SJSA1 (cell line): ENCODE measurements around the gene DIP2B. TPM values are rescaled to one million over a fixed set of nuclear protein-coding genes. Genes with fewer than 3 reads are reported as not detected.
"Not testable (repeated sequence)": the region's sequence is repeated elsewhere in the genome, so short reads cannot be mapped to it uniquely, and the experiment has no call there.

Experiments used
- DNase-seq, 2 experiments: peaks; one replicate each; pipeline ENCODE4 v3.0.0-alpha.2; 2015 to 2020; ENCODE audit warnings: low spot score in 2 of 2, low read depth in 1 of 2
- H3K27ac ChIP-seq: fragments of 250-450 bp; sonication (Bioruptor Pico); 2 replicates; pipeline ENCODE4 v1.5.1; 2020; ENCODE audit warnings: mild to moderate bottlenecking, moderate library complexity
- H3K27me3 ChIP-seq: fragments of 250-450 bp; sonication (Bioruptor Pico); replicated peaks from 2 replicates; pipeline ENCODE4 v1.5.1; 2020; ENCODE audit warnings: mild to moderate bottlenecking, moderate library complexity
- H3K36me3 ChIP-seq: fragments of 250-450 bp; sonication (Bioruptor Pico); 2 replicates; pipeline ENCODE4 v1.5.1; 2020; ENCODE audit warnings: mild to moderate bottlenecking
- H3K4me1 ChIP-seq: fragments of 250-450 bp; sonication (Bioruptor Pico); replicated peaks from 2 replicates; pipeline ENCODE4 v1.6.1; 2021; ENCODE audit warnings: mild to moderate bottlenecking
- H3K4me3 ChIP-seq: fragments of 250-450 bp; sonication (Bioruptor Pico); 2 replicates; pipeline ENCODE4 v1.5.1; 2020; ENCODE audit warnings: mild to moderate bottlenecking
- H3K9me3 ChIP-seq: fragments of 250-450 bp; sonication (Bioruptor Pico); replicated peaks from 2 replicates; pipeline ENCODE4 v1.5.1; 2020; ENCODE audit warnings: mild to moderate bottlenecking
- total RNA-seq: library from RNA; depleted of rRNA; stranded (reverse); fragments of >200 nt; shearing (Covaris generic); gene quantifications from 2 replicates; pipeline ENCODE4 v1.2.3, GENCODE V29; 2014

Gene DIP2B
- total RNA-seq, 1 experiment from 2014 or later: 32.1 TPM

GRCh38 chr12:50529345-50529744 is 24.6 kb downstream of the DIP2B start:
- DNase-seq: no peak
- Histone ChIP-seq H3K27me3 (no peaks in the 10 kb centered on the region), H3K9me3 (no peaks in the 10 kb centered on the region; the same call in 1 of the 2 replicates), H3K27ac (no peak overlapping the region), H3K4me1 (peaks cover 33% of the 10 kb centered on the region), H3K4me3 (no peak overlapping the region), H3K36me3 (peaks cover 17% of the 10 kb centered on the region; the same call in 1 of the 2 replicates)

- DNase-seq: no peak
- no peak overlapping the region for H3K4me3 ChIP-seq
- H3K9me3 ChIP-seq: no peaks in the 10 kb centered on the region; the same call in 1 of the 2 replicates
- peaks cover 17% of the 10 kb centered on the region; the same call in 1 of the 2 replicates for H3K36me3 ChIP-seq
- H3K27ac ChIP-seq: no peak overlapping the region
- H3K27me3 ChIP-seq: no peaks in the 10 kb centered on the region
- peaks cover 33% of the 10 kb centered on the region for H3K4me1 ChIP-seq
These were observed 25.7 kb downstream of the DIP2B start for GRCh38 chr12:50530532-50530931.

GRCh38 chr12:50533203-50533584 is 28.4 kb downstream of the DIP2B start:
- Histone ChIP-seq H3K36me3 (peaks cover 8% of the 10 kb centered on the region; the same call in 1 of the 2 replicates), H3K9me3 (no peaks in the 10 kb centered on the region; the same call in 1 of the 2 replicates), H3K27me3 (no peaks in the 10 kb centered on the region), H3K27ac (peak overlapping the region; percentile 33), H3K4me1 (peaks cover 43% of the 10 kb centered on the region), H3K4me3 (no peak overlapping the region)
- no peak for DNase-seq

GRCh38 chr12:50533971-50534370 is 29.2 kb downstream of the DIP2B start:
- Histone ChIP-seq H3K27ac (no peak overlapping the region), H3K9me3 (no peaks in the 10 kb centered on the region; the same call in 1 of the 2 replicates), H3K36me3 (peaks cover 8% of the 10 kb centered on the region; the same call in 1 of the 2 replicates), H3K4me3 (no peak overlapping the region), H3K4me1 (peaks cover 43% of the 10 kb centered on the region), H3K27me3 (no peaks in the 10 kb centered on the region)
- no peak for DNase-seq

- DNase-seq: no peak
- H3K9me3 ChIP-seq: no peaks in the 10 kb centered on the region
- 0 out of 2 replicates have a peak overlapping the region, but pooled peaks have one; percentile 1 for H3K27ac ChIP-seq
These were observed 32.2 kb downstream of the DIP2B start for GRCh38 chr12:50536831-50537537.

GRCh38 chr12:50537538-50537919 is 32.7 kb downstream of the DIP2B start:
- DNase-seq: peak in 1 of 2 experiments; percentile 31
- Histone ChIP-seq H3K4me1 (peaks cover 21% of the 10 kb centered on the region), H3K27ac (0 out of 2 replicates have a peak overlapping the region, but pooled peaks have one; percentile 1)

More at GRCh38 chr12:50536831-50537537, 32.2 kb downstream of the DIP2B start:
- no peaks in the 10 kb centered on the region; the same call in 1 of the 2 replicates for H3K36me3 ChIP-seq
- peaks cover 27% of the 10 kb centered on the region for H3K4me1 ChIP-seq
- H3K27me3 ChIP-seq: no peaks in the 10 kb centered on the region
- H3K4me3 ChIP-seq: no peak overlapping the region

GRCh38 chr12:50538182-50538581 is 33.4 kb downstream of the DIP2B start:
- H3K36me3 ChIP-seq: no peaks in the 10 kb centered on the region; the same call in 1 of the 2 replicates
- peaks cover 15% of the 10 kb centered on the region for H3K4me1 ChIP-seq
- no peaks in the 10 kb centered on the region for H3K27me3 ChIP-seq
- H3K4me3 ChIP-seq: no peak overlapping the region
- no peak for DNase-seq
- H3K27ac ChIP-seq: no peak overlapping the region
- H3K9me3 ChIP-seq: no peaks in the 10 kb centered on the region

More at GRCh38 chr12:50537538-50537919, 32.7 kb downstream of the DIP2B start:
- no peak overlapping the region for H3K4me3 ChIP-seq
- no peaks in the 10 kb centered on the region; the same call in 1 of the 2 replicates for H3K36me3 ChIP-seq
- no peaks in the 10 kb centered on the region for H3K9me3 ChIP-seq
- H3K27me3 ChIP-seq: no peaks in the 10 kb centered on the region

- H3K4me3 ChIP-seq: no peak overlapping the region
- H3K36me3 ChIP-seq: no peaks in the 10 kb centered on the region; the same call in 1 of the 2 replicates
- H3K9me3 ChIP-seq: no peaks in the 10 kb centered on the region
- H3K27ac ChIP-seq: no peak overlapping the region
- no peaks in the 10 kb centered on the region for H3K27me3 ChIP-seq
- DNase-seq: no peak
- H3K4me1 ChIP-seq: peaks cover 17% of the 10 kb centered on the region
These were observed 36.4 kb downstream of the DIP2B start for GRCh38 chr12:50541139-50541538.

- Histone ChIP-seq H3K27ac (no peak overlapping the region), H3K9me3 (no peaks in the 10 kb centered on the region), H3K4me1 (peaks cover 18% of the 10 kb centered on the region), H3K27me3 (no peaks in the 10 kb centered on the region), H3K4me3 (no peak overlapping the region), H3K36me3 (no peaks in the 10 kb centered on the region)
- DNase-seq: no peak
These were observed 37.7 kb downstream of the DIP2B start for GRCh38 chr12:50542448-50542847.

GRCh38 chr12:50543188-50543587 is 38.4 kb downstream of the DIP2B start:
- not testable (repeated sequence) for H3K27me3 ChIP-seq, DNase-seq, H3K27ac ChIP-seq, H3K9me3 ChIP-seq, H3K4me3 ChIP-seq, H3K36me3 ChIP-seq
- H3K4me1 ChIP-seq: peaks cover 12% of the 10 kb centered on the region

- H3K36me3 ChIP-seq: no peaks in the 10 kb centered on the region
- H3K4me1 ChIP-seq: peaks cover 12% of the 10 kb centered on the region
- H3K27ac ChIP-seq: no peak overlapping the region
- H3K9me3 ChIP-seq: no peaks in the 10 kb centered on the region
- no peak overlapping the region for H3K4me3 ChIP-seq
- H3K27me3 ChIP-seq: no peaks in the 10 kb centered on the region
- DNase-seq: no peak
These were observed 40.4 kb downstream of the DIP2B start for GRCh38 chr12:50545213-50545612.

- Histone ChIP-seq H3K4me3 (no peak overlapping the region), H3K27ac (no peak overlapping the region), H3K27me3 (no peaks in the 10 kb centered on the region), H3K9me3 (no peaks in the 10 kb centered on the region), H3K36me3 (no peaks in the 10 kb centered on the region), H3K4me1 (peaks cover 12% of the 10 kb centered on the region)
- no peak for DNase-seq
These were observed 41.0 kb downstream of the DIP2B start for GRCh38 chr12:50545786-50546185.

- Histone ChIP-seq H3K27me3 (no peaks in the 10 kb centered on the region), H3K36me3 (no peaks in the 10 kb centered on the region), H3K9me3 (no peaks in the 10 kb centered on the region), H3K4me3 (no peak overlapping the region), H3K27ac (no peak overlapping the region), H3K4me1 (peaks cover 12% of the 10 kb centered on the region)
- DNase-seq: no peak
These were observed 41.9 kb downstream of the DIP2B start for GRCh38 chr12:50546441-50547318.

- Histone ChIP-seq H3K4me1 (peaks cover 12% of the 10 kb centered on the region), H3K27me3 (no peaks in the 10 kb centered on the region), H3K27ac (no peak overlapping the region), H3K4me3 (no peak overlapping the region), H3K36me3 (no peaks in the 10 kb centered on the region), H3K9me3 (no peaks in the 10 kb centered on the region)
- no peak for DNase-seq
These were observed 43.0 kb downstream of the DIP2B start for GRCh38 chr12:50547742-50548141.
